Astrocyte of the spinal cord (primary cell): ENCODE measurements around the gene ANAPC16.
A peak's percentile ranks its signal among the peaks of the same experiment; 100 is the strongest.
"Not testable (repeated sequence)": the region's sequence is repeated elsewhere in the genome, so short reads cannot be mapped to it uniquely, and the experiment has no call there.

ENCODE experiments used
- DNase-seq: peaks from one replicate; pipeline ENCODE4 v3.0.0; 2011; ENCODE audit warnings: low read depth, low spot score
- H3K4me3 ChIP-seq: 2 replicates; pipeline ENCODE4 v1.5.1; 2011; ENCODE audit warnings: low read depth, mild to moderate bottlenecking, low read length, moderate library complexity
- in situ Hi-C: cut with HindIII; loops from 2 replicates; pipeline ENCODE4 v1.10.0; 2017; ENCODE audit warnings: low sequenced_read_pairs
- TF ChIP-seq, protein P1 (sequence below): IDR thresholded peaks from 2 replicates; pipeline ENCODE4 v1.5.1; 2012; ENCODE audit warnings: low read depth, mild to moderate bottlenecking, low read length, inconsistent platforms

Gene ANAPC16

DNA sequence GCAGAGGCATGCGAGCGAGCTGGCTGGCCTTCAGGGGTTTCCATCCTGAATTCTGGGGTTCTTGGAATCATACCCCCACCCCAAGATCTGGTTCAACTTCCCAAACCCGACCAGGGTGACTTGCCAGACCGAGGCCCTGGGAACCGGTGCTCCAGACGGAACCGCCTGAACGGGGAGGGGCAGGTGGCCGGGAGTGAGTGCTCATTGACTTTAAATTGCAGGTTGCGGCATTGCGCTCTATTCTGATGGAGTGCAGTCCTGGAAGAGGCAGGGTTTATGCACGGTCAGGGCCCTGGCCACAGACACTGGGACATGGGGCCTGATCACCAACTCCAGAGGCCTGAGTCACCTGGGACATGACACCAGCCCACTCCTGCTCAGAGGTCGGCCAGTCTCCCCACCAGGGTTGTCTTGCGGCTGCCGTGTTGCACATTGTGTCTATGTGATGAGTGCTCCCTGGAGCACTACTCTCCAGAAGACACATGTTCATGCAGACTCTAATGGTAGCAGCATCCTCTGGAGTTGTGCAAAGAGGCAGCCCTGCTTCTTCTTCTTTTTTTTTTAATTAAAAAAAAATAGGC is 52.1 kb downstream of the ANAPC16 start:
- TF ChIP-seq, protein P1, sequence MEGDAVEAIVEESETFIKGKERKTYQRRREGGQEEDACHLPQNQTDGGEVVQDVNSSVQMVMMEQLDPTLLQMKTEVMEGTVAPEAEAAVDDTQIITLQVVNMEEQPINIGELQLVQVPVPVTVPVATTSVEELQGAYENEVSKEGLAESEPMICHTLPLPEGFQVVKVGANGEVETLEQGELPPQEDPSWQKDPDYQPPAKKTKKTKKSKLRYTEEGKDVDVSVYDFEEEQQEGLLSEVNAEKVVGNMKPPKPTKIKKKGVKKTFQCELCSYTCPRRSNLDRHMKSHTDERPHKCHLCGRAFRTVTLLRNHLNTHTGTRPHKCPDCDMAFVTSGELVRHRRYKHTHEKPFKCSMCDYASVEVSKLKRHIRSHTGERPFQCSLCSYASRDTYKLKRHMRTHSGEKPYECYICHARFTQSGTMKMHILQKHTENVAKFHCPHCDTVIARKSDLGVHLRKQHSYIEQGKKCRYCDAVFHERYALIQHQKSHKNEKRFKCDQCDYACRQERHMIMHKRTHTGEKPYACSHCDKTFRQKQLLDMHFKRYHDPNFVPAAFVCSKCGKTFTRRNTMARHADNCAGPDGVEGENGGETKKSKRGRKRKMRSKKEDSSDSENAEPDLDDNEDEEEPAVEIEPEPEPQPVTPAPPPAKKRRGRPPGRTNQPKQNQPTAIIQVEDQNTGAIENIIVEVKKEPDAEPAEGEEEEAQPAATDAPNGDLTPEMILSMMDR = no peak
- DNase-seq = no peak
- in situ Hi-C loops = no loop called here
- H3K4me3 ChIP-seq = no peak overlapping the region

DNA sequence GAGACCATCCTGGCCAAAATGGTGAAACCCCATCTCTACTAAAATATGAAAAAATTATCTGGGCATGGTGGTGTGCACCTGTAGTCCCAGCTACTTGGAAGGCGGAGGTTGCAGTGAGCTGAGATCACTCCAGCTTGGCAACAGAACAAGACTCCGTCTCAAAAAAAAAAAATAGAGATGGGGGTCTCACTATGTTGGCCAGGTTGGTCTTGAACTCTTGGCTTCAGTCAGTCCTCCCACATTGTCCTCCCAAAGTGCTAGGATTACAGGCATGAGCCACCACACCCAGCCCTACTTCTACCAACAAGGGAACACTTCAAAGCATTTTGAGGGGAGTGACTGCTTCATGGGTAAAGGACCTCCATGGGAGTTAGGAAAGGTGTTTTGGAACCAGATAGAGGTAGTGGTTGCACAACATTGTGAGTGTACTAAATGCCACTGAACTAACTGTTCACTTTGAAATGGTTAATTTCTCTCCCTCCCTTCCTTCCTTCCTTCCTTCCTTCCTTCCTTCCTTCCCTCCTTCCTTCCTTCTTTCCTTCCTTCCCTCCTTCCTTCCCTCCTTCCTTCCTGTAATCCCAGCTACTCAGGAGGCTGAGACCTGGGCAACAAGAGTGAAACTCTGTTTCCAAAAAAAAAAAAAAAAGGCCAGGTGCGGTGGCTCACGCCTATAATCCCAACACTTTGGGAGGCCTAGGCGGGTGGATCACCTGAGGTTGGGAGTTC is 52.8 kb downstream of the ANAPC16 start:
- in situ Hi-C loops, DNase-seq, H3K4me3 ChIP-seq: not testable (repeated sequence)

DNA sequence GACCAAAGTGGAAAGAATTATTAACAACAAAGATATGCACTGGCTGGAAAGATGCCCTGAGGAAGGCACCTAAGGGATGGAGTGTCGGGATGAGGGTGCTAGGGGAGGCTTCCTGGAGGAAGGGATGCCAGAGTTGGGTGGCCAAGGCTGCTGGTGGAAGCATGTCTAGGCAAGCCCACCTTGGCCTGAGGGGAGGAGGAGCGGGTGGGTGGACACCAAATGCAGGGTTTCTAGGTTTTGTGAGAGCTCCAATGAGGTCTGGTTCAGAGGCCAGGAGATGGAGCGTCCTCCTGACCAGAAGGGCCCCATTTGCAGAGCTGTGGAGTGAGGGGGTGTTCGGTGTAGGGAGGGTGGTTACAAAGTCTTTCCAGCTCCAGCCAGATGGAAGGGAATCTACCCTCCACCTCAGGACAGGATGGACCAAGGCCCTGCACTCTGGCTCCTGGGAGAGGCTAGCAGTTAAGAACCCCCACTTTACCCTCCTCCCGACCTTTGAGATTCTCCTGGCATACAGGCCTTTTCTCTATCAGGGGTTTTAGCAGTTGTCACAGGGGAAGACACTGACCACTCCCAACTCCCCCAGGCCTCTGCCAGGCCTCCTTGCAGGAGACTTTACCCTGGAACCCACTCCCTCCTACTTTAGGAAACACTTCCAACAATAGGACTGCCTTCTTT is 54.9 kb downstream of the ANAPC16 start:
- H3K4me3 ChIP-seq = no peak overlapping the region
- TF ChIP-seq, protein P1 = no peak
- no peak for DNase-seq
- in situ Hi-C loops = no loop called here

DNA sequence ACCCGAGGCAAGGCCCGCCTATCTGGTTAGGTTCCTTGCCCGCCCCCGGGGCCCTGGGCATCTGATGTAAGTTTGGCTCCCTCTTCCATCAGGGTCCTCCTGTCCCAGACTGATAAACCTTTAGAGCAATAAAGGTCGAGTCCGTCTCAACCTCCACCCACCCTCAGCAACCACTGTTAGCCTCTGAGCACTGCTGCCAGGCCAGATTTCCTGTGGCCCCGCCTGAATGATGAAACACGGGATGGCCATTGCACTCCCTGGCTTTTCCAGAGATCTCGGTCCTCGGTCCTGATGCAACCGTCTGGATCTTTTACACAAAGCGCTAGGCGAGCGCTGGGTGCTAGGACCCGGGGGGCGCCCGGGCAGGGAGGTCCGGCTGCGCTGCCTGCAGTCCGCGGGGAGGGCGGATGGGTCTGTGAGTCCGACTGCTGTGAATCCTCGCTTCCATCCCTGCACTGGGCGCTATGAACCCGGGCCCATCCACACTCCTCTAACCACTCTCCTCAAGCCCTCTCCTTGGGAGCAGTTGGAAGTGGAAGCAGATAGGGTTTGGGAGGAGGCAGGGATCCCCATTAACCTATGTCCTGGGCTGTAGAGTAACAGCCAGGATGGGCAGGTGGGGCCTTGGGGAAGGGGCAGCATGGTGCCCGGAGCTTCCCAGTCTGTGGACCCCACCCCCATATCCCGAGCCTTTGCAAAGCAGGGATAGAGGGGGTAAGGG is 57.0 kb downstream of the ANAPC16 start:
- H3K4me3 ChIP-seq = peak overlapping the region; percentile 96
- in situ Hi-C loops = no loop called here
- TF ChIP-seq, protein P1 = no peak
- DNase-seq = peak; percentile 98

DNA sequence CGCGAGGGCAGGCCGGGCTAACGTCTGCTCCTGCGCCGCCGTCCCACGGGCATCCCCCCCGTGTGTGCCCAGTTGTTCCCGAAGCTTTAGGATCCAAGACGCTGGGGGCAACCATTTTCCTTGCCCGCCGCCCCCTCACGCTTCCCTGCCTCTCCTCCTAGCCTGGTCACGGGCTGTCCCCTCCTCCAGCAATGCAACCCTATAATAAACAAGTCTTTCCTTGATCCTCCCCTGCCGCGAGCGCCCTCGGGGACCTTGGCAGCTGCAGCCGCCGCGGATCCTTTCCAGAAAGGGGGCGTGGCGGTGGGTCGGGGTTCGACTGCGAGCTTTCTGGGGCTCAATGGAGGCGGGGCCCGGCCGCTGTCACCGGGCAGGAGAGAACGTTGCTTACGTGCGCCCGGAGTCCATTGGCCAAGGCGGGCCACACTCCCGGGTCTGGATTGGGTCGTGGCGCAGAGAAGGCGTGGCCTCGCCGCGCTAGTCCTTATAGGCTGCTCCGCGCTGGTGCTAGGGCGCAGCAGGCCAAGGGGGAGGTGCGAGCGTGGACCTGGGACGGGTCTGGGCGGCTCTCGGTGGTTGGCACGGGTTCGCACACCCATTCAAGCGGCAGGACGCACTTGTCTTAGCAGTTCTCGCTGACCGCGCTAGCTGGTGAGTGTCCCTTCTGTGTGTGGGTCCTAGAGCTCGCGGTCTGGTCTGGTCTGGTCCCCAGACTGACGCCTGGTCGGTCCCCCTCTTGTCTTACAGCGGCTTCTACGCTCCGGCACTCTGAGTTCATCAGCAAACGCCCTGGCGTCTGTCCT is 57.8 kb downstream of the ANAPC16 start, which contains the start of gene DDIT4:
TSS of gene DDIT4 (plus strand) at position 515 of the 803 bp plus-strand sequence. CDS start 293 bp downstream, outside the sequence.
- in situ Hi-C loops = no loop called here

DNA sequence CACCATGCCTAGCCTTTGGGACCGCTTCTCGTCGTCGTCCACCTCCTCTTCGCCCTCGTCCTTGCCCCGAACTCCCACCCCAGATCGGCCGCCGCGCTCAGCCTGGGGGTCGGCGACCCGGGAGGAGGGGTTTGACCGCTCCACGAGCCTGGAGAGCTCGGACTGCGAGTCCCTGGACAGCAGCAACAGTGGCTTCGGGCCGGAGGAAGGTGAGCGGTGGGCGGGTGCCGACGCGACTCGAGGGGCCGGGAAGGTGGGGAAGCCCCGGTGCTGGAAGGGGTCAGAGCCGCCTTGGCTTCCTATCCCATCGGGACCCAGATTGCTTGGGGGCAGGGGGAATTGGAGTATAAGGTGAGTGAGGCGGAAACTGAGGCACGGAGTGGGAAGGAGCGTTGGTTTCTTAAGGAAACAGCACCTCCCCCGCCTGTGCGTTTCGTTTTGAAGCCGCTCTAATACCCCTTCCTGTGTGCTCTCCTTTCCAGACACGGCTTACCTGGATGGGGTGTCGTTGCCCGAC is 58.5 kb downstream of the ANAPC16 start:
- TF ChIP-seq, protein P1 = no peak
- DNase-seq = no peak
- H3K4me3 ChIP-seq = peak overlapping the region; percentile 96
- in situ Hi-C loops = no loop called here

More for the DNA sequence above, 57.8 kb downstream of the ANAPC16 start, which contains the start of gene DDIT4:
- H3K4me3 ChIP-seq = peak within 1 kb of the TSS; percentile 96
- TF ChIP-seq, protein P1 = no peak
- peak; percentile 100 for DNase-seq
